Nephron (organoid): ENCODE data around the gene MAP3K21.
A peak's percentile ranks its signal among the peaks of the same experiment; 100 is the strongest.

ENCODE experiments used
- H3K27ac Mint-ChIP-seq, 3 experiments: 2 replicates each; pipeline ENCODE4 v1.8.0; 2020; ENCODE audit warnings: mixed read lengths in 3 of 3, mild to moderate bottlenecking in 2 of 3, moderate library complexity in 1 of 3
- H3K27me3 Mint-ChIP-seq: 2 replicates; pipeline ENCODE4 v1.8.0; 2021; ENCODE audit warnings: low read depth, mild to moderate bottlenecking, moderate library complexity, mixed read lengths
- H3K36me3 Mint-ChIP-seq: 2 replicates; pipeline ENCODE4 v1.8.0; 2020; ENCODE audit warnings: low read depth, mixed read lengths
- H3K4me1 Mint-ChIP-seq: 2 replicates; pipeline ENCODE4 v1.8.0; 2020; ENCODE audit warnings: mixed read lengths
- H3K4me3 Mint-ChIP-seq, 3 experiments: 2 replicates each; pipeline ENCODE4 v1.8.0; 2020; ENCODE audit warnings: mild to moderate bottlenecking in 3 of 3, mixed read lengths in 3 of 3, moderate library complexity in 2 of 3
- H3K9me3 Mint-ChIP-seq: 2 replicates; pipeline ENCODE4 v1.8.0; 2020; ENCODE audit warnings: mixed read lengths
- TF ChIP-seq, protein P1 (sequence below), 3 experiments: fragments of 200-600 bp; sonication (generic); IDR thresholded peaks; one replicate each; pipeline ENCODE4 v1.5.0; 2021; ENCODE audit warnings: antibody characterized with exemption in 3 of 3; ENCODE audit not compliant: unreplicated experiment in 3 of 3

MAP3K21 gene

GRCh38 chr1:233290396-233291034 is 37.0 kb upstream of the MAP3K21 start:
- TF ChIP-seq, protein P1, sequence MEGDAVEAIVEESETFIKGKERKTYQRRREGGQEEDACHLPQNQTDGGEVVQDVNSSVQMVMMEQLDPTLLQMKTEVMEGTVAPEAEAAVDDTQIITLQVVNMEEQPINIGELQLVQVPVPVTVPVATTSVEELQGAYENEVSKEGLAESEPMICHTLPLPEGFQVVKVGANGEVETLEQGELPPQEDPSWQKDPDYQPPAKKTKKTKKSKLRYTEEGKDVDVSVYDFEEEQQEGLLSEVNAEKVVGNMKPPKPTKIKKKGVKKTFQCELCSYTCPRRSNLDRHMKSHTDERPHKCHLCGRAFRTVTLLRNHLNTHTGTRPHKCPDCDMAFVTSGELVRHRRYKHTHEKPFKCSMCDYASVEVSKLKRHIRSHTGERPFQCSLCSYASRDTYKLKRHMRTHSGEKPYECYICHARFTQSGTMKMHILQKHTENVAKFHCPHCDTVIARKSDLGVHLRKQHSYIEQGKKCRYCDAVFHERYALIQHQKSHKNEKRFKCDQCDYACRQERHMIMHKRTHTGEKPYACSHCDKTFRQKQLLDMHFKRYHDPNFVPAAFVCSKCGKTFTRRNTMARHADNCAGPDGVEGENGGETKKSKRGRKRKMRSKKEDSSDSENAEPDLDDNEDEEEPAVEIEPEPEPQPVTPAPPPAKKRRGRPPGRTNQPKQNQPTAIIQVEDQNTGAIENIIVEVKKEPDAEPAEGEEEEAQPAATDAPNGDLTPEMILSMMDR (IDR thresholded peaks at IDR 0.05; ENCODE audit: unreplicated experiment in 3 of 3) = no peak
- H3K4me1 Mint-ChIP-seq = peaks cover 6% of the 10 kb centered on the region
- H3K27me3 Mint-ChIP-seq = peaks cover 18% of the 10 kb centered on the region
- no peaks in the 10 kb centered on the region for H3K36me3 Mint-ChIP-seq
- no peak overlapping the region for H3K27ac Mint-ChIP-seq
- H3K9me3 Mint-ChIP-seq = no peaks in the 10 kb centered on the region
- H3K4me3 Mint-ChIP-seq = no peak overlapping the region

GRCh38 chr1:233293556-233294446 is 33.7 kb upstream of the MAP3K21 start:
- Mint-ChIP-seq H3K4me1 (peaks cover 11% of the 10 kb centered on the region), H3K4me3 (peak overlapping the region; percentile 43 to 69 (median 62)), H3K27ac (no peak overlapping the region), H3K27me3 (peaks cover 18% of the 10 kb centered on the region), H3K36me3 (no peaks in the 10 kb centered on the region), H3K9me3 (no peaks in the 10 kb centered on the region)
- TF ChIP-seq, protein P1 (IDR thresholded peaks at IDR 0.05; ENCODE audit: unreplicated experiment in 3 of 3) = no peak

DNA sequence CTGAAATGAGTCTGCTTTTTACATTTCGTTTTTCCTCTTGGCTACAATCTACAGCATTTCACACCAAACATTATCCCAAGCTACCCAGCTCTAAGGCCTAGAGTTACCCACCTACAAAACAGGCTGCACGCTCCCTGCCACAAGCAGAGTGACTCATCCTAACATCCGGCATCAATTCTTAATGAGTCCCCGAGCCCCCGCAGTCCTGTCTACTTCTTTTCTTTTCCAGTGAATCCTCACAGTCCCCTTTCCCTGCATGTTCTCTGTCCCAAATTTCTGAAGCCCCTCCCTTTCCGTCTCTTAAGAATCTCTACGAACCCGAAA is 32.6 kb upstream of the MAP3K21 start:
- peaks cover 11% of the 10 kb centered on the region for H3K4me1 Mint-ChIP-seq
- H3K36me3 Mint-ChIP-seq = no peaks in the 10 kb centered on the region
- peak overlapping the region; percentile 19 to 41 (median 37) for H3K27ac Mint-ChIP-seq
- peak overlapping the region; percentile 79 to 85 (median 80) for H3K4me3 Mint-ChIP-seq
- TF ChIP-seq, protein P1 (IDR thresholded peaks at IDR 0.05; ENCODE audit: unreplicated experiment in 3 of 3) = no peak
- no peaks in the 10 kb centered on the region for H3K9me3 Mint-ChIP-seq
- peaks cover 18% of the 10 kb centered on the region for H3K27me3 Mint-ChIP-seq

DNA sequence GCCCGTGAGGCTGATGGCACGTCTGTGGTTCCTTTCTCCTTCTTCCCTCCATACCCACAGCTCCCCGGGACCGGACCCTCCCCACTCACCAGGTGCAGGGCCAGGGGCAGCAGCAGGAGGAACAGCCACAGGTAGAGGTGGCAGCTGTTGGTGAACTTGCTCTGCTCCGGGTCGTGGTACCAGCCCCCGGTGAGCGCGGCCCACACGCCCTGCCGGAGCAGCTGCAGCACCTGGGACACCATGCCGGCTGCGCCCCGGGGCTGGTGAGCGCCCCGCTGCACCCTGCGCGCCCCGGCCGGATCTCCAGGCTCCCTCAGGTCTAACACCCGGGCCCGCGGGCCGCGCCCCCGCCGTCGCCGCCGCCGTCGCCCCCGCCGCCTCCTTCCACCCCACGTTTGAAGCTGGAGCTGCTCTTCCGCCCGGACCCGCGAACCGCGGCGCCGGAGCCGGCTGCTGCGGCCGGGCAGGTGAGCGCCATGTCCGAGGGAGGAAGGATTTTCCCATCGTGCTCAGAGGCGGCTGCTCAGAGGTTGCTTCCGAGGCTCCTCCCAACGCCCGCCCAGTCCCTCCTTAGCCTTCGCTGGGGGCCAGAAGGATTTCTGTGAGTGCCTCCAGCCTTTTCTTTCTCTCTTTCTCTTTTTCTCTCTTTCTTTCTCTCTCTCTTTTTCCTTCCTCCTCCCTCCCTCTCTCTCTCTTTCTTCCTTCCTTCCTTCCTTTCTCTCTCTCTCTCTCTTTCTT is 32.1 kb upstream of the MAP3K21 start, which contains the start of gene PCNX2:
PCNX2 (minus strand) TSS at position 489 of the 738 bp plus-strand sequence; CDS start at position 242, 247 bp downstream.
- peak within 1 kb of the TSS; percentile 19 to 41 (median 37) for H3K27ac Mint-ChIP-seq
- no peaks in the 10 kb centered on the region for H3K9me3 Mint-ChIP-seq
- H3K27me3 Mint-ChIP-seq = peaks cover 18% of the 10 kb centered on the region
- H3K4me3 Mint-ChIP-seq = peak within 1 kb of the TSS; percentile 81 to 91 (median 86)
- TF ChIP-seq, protein P1 (IDR thresholded peaks at IDR 0.05; ENCODE audit: unreplicated experiment in 3 of 3) = no peak
- no peaks in the 10 kb centered on the region for H3K36me3 Mint-ChIP-seq
- H3K4me1 Mint-ChIP-seq = peaks cover 11% of the 10 kb centered on the region

GRCh38 chr1:233295975-233296322 is 31.6 kb upstream of the MAP3K21 start:
- H3K27ac Mint-ChIP-seq = peak overlapping the region in 1 of 3 experiments; percentile 21
- TF ChIP-seq, protein P1 (IDR thresholded peaks at IDR 0.05; ENCODE audit: unreplicated experiment in 3 of 3) = no peak
- peaks cover 18% of the 10 kb centered on the region for H3K27me3 Mint-ChIP-seq
- H3K4me1 Mint-ChIP-seq = peaks cover 11% of the 10 kb centered on the region
- H3K9me3 Mint-ChIP-seq = no peaks in the 10 kb centered on the region
- H3K4me3 Mint-ChIP-seq = peak overlapping the region; percentile 81 to 91 (median 86)
- H3K36me3 Mint-ChIP-seq = no peaks in the 10 kb centered on the region
